A549 (cell line): ENCODE measurements around the gene LRRC71. TPM values are rescaled to one million over a fixed set of nuclear protein-coding genes. Genes with fewer than 3 reads are reported as not detected.

ENCODE experiments used
- ATAC-seq, 2 experiments: fragments of 200-7000 bp in 1 of 2; fragments of >200 bp in 1 of 2; cut with Nextera tagmentation in 1 of 2; cut with Tn5 transposase in 1 of 2; 3 replicates each; pipeline versions ENCODE4 v1.8.0 to v1.9.1; 2018 to 2020; ENCODE audit warnings: mild to moderate bottlenecking in 1 of 2, moderate library complexity in 1 of 2
- CTCF ChIA-PET: fragments of 300-600 bp; sonication (Branson Sonifier 250); formaldehyde crosslinking; extraction: SDS; loops from one replicate; lab custom pipeline; 2021; ENCODE audit warnings: antibody characterized with exemption, inconsistent platforms; lab: Yijun Ruan, JAX
- POLR2A ChIA-PET: fragments of 350-600 bp; formaldehyde crosslinking; extraction: SDS; loops from one replicate; lab custom pipeline; 2021; ENCODE audit warnings: antibody characterized with exemption, inconsistent platforms; lab: Yijun Ruan, JAX
- DNase-seq, 2 experiments: peaks; one replicate each; pipeline versions ENCODE4 v3.0.0 to v3.0.0-alpha.2; 2011 to 2016; ENCODE audit warnings: low read depth in 1 of 2, low spot score in 1 of 2
- FAIRE-seq: peaks from 2 replicates; lab custom pipeline; 2011; peaks lifted over from hg19 to GRCh38; lab: Jason Lieb, UNC
- H3K27ac ChIP-seq, 2 experiments: fragments of >200 bp; sonication (Bioruptor Twin); formaldehyde crosslinking; 3 replicates each; pipeline ENCODE4 v1.5.1; 2016 to 2017
- H3K4me1 ChIP-seq: fragments of >200 bp; sonication (Bioruptor Twin); formaldehyde crosslinking; 3 replicates; pipeline ENCODE4 v1.6.1; 2016
- H3K4me2 ChIP-seq: fragments of >200 bp; sonication (Bioruptor Twin); formaldehyde crosslinking; 3 replicates; pipeline ENCODE4 v1.6.1; 2016
- H3K4me3 ChIP-seq: fragments of >200 bp; sonication (Bioruptor Twin); formaldehyde crosslinking; 3 replicates; pipeline ENCODE4 v1.5.1; 2016
- H3K9me3 ChIP-seq: fragments of >200 bp; sonication (Bioruptor Twin); formaldehyde crosslinking; 3 replicates; pipeline ENCODE4 v1.6.1; 2016
- CBX8 ChIP-seq: fragments of 200-600 bp; sonication (generic); IDR thresholded peaks from 2 replicates; pipeline ENCODE4 v1.6.1; 2016
- FOSL2 ChIP-seq, 2 experiments: fragments of 450-650 bp in 1 of 2; fragments of >200 bp in 1 of 2; sonication (Bioruptor Twin) in 1 of 2; formaldehyde crosslinking; IDR thresholded peaks; 2 replicates each; pipeline versions ENCODE4 v1.5.0 to v1.6.1; 2016 to 2020; ENCODE audit warnings: mild to moderate bottlenecking in 1 of 2, moderate library complexity in 1 of 2
- GATA3 ChIP-seq: IDR thresholded peaks from 2 replicates; pipeline ENCODE4 v1.6.1; 2012; ENCODE audit warnings: borderline replicate concordance
- HDAC2 ChIP-seq: fragments of 200-600 bp; sonication (generic); IDR thresholded peaks from 2 replicates; pipeline ENCODE4 v1.6.1; 2016
- HES2 ChIP-seq: fragments of >200 bp; sonication (Bioruptor Twin); formaldehyde crosslinking; IDR thresholded peaks from 2 replicates; pipeline ENCODE4 v1.6.1; 2016
- HEYL ChIP-seq: fragments of 250-450 bp; sonication (Bioruptor Pico); IDR thresholded peaks from 2 replicates; pipeline ENCODE4 v1.8.0; 2021; ENCODE audit warnings: mild to moderate bottlenecking, moderate library complexity
- HMGXB4 ChIP-seq: fragments of 250-450 bp; sonication (Bioruptor Pico); IDR thresholded peaks from 2 replicates; pipeline ENCODE4 v1.5.0; 2021; ENCODE audit warnings: mild to moderate bottlenecking, moderate library complexity, borderline replicate concordance
- HOXB13 ChIP-seq: fragments of 250-450 bp; sonication (Bioruptor Pico); IDR thresholded peaks from 2 replicates; pipeline ENCODE4 v1.5.0; 2020; ENCODE audit warnings: low read depth, mild to moderate bottlenecking, moderate library complexity
- KDM1A ChIP-seq: fragments of 200-600 bp; sonication (generic); IDR thresholded peaks from 2 replicates; pipeline ENCODE4 v1.6.1; 2016; ENCODE audit warnings: low read depth, mild to moderate bottlenecking
- NFE2L2 ChIP-seq: fragments of 150-350 bp; conservative IDR thresholded peaks from 2 replicates; pipeline ENCODE4 v1.6.1; 2014; ENCODE audit warnings: low read length
- NPAS2 ChIP-seq: fragments of 250-450 bp; sonication (Bioruptor Pico); IDR thresholded peaks from 2 replicates; pipeline ENCODE4 v1.8.0; 2022; ENCODE audit warnings: mild to moderate bottlenecking, moderate library complexity, borderline replicate concordance
- NR3C1 ChIP-seq: fragments of >200 bp; sonication (Bioruptor Twin); formaldehyde crosslinking; IDR thresholded peaks from 3 replicates; pipeline ENCODE4 v1.6.1; 2017
- PHF8 ChIP-seq: fragments of 200-600 bp; sonication (generic); IDR thresholded peaks from 2 replicates; pipeline ENCODE4 v1.6.1; 2016; ENCODE audit warnings: low read depth, mild to moderate bottlenecking, antibody characterized with exemption, moderate library complexity, borderline replicate concordance
- RARB ChIP-seq: fragments of 250-450 bp; sonication (Bioruptor Pico); IDR thresholded peaks from 2 replicates; pipeline ENCODE4 v1.8.0; 2021; ENCODE audit warnings: mild to moderate bottlenecking, moderate library complexity
- RCOR1 ChIP-seq: fragments of 150-350 bp; IDR thresholded peaks from 2 replicates; pipeline ENCODE4 v1.6.1; 2014; ENCODE audit warnings: antibody characterized with exemption, low read length, low read depth
- RFX5 ChIP-seq: fragments of 450-650 bp; IDR thresholded peaks from 2 replicates; pipeline ENCODE4 v1.7.1; 2014; ENCODE audit warnings: antibody characterized with exemption, mild to moderate bottlenecking, moderate library complexity
- SMC3 ChIP-seq: fragments of >200 bp; sonication (Bioruptor Twin); formaldehyde crosslinking; IDR thresholded peaks from 3 replicates; pipeline ENCODE4 v1.6.1; 2018; ENCODE audit warnings: inconsistent platforms
- SREBF2 ChIP-seq: fragments of 450-650 bp; IDR thresholded peaks from 2 replicates; pipeline ENCODE4 v1.6.1; 2014; ENCODE audit warnings: mild to moderate bottlenecking, moderate library complexity
- TP53 ChIP-seq: fragments of 250-450 bp; sonication (Bioruptor Pico); IDR thresholded peaks from 2 replicates; pipeline ENCODE4 v1.5.0; 2021; ENCODE audit warnings: mild to moderate bottlenecking, moderate library complexity
- WGBS: methylation state at CpG from one replicate; pipeline ENCODE4 v1.1.6; 2017; ENCODE audit errors: missing lambda C conversion rate; 5-methylcytosine and 5-hydroxymethylcytosine counted together
- polyA plus RNA-seq, 4 experiments: library from polyadenylated mRNA; depleted of rRNA in 3 of 4; stranded (reverse); fragments of >200 nt; fragmentation: RNase III in 1 of 4; extraction: RNeasy Plus Mini Kit Qiagen cat#74134 plus additional on column Dnase treatment in 1 of 4; gene quantifications; 2 replicates in 3 of 4; 3 replicates in 1 of 4; pipeline ENCODE4 v1.2.3, GENCODE V29; 2011 to 2017

LRRC71 gene
- polyA plus RNA-seq, 2 of the 4 experiments (the other 2 are of a cell fraction): 0.10 TPM; not detected in 1

DNA sequence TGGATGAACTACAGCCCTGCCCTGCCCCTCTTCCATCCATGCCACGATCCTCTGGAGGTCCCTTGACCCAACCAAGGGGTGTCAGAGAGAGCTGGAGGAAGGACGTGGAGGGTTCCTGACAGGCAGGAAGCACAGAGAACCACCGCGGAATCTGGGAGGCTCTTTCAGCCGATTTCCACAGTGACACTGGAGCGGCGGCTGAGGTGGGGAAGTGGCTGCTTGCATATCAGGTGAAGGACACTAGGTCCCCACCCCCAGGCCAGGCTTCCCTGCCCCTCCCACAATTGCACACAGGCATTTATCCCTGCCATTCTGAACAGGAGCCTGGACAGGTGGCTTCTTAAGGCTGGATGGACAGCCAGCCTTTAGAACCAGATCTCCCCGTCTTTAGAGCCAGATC is 17.5 kb downstream of the LRRC71 start (continued):
- TF ChIP-seq HES2 (no peak), HMGXB4 (CRISPR knock-in tag) (no peak)

DNA sequence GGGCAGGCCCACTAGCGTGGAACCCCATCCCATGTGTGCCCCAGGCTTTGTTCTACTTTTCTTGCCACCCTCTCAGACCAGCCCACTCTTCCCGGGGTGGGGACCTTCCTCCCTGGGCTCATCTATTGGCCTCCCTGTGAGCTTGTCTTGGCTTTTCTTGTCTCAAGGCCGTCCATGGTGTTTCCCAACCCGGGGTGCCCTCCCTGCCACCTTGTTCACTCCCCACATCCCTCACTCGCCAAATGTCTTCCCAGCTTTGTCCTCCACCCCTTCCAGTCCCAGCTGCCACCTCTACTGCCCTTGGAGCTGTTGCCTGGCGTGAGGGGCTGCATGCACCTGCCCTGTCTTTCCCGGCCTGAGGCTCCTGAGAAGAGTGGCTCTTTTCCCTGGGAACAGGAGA is 18.4 kb downstream of the LRRC71 start:
- no peak overlapping the region for H3K4me2 ChIP-seq
- no peaks in the 10 kb centered on the region for H3K9me3 ChIP-seq
- no peaks in the 10 kb centered on the region for H3K4me1 ChIP-seq
- H3K27ac ChIP-seq: no peak overlapping the region
- 80% methylated on average over 7 of the region's 7 CpGs for WGBS
- no peak overlapping the region for H3K4me3 ChIP-seq
- no peak for TF ChIP-seq NR3C1
- no peak for TF ChIP-seq SMC3
- no peak for TF ChIP-seq NFE2L2
- no peak for TF ChIP-seq PHF8
- no peak for TF ChIP-seq FOSL2 (IDR thresholded peaks at IDR 0.05)
- no peak for TF ChIP-seq FOSL2 (CRISPR knock-in tag; IDR thresholded peaks at IDR 0.05)
- TF ChIP-seq HDAC2: no peak
- DNase-seq (no peak), ATAC-seq (no peak), FAIRE-seq (no peak)
- ChIA-PET CTCF (interaction anchor here (1.5 to 4.0 kb wide), 5 partner anchors 8 to 142 kb away, joined by 3 to 28 read pairs (median 8); no protein-coding TSS in a partner anchor), POLR2A (no interaction called here)

DNA sequence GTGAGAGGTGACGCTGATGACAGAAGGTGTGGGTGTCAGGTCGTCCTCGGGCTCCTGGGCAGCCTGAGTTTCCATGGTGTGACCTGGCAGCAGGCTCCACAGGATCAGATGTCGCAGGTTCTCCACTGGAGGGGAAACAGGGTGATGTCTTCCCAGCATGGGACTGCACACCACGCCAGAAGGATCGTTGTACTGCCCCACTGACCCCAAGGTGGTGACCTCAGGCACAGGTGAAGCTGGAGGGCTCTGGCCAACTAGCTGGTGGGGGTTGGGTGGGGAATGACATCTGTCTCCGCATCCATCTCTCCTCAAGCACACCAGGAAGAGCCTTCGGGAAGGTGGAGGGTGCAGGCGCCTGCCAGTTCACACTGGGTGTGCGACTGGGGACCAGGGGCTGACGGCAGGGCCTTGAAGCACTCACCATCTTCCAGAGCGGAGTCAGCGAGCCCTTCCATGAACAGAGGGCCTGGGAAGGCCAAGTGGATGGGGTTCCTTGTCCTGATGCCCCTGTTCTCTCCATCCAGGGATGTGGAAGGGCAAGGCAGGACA is 19.4 kb downstream of the LRRC71 start:
- no peak for ATAC-seq
- no peak for DNase-seq
- Histone ChIP-seq H3K27ac (no peak overlapping the region), H3K4me1 (no peaks in the 10 kb centered on the region), H3K9me3 (no peaks in the 10 kb centered on the region), H3K4me3 (no peak overlapping the region), H3K4me2 (no peak overlapping the region)
- 90% methylated on average over 12 of the region's 13 CpGs for WGBS
- no peak for TF ChIP-seq RCOR1
- no peak for TF ChIP-seq HOXB13
- TF ChIP-seq NR3C1: no peak
- no peak for TF ChIP-seq NPAS2
- no peak for TF ChIP-seq RFX5
- no peak for TF ChIP-seq HMGXB4 (CRISPR knock-in tag)
- no peak for TF ChIP-seq CBX8
- no peak for TF ChIP-seq RARB
- TF ChIP-seq SREBF2: no peak
- no peak for TF ChIP-seq HEYL (CRISPR knock-in tag)
- no peak for TF ChIP-seq GATA3
- TF ChIP-seq TP53 (CRISPR knock-in tag): no peak
- FAIRE-seq: no peak
- ChIA-PET CTCF (interaction anchor here (1.3 to 4.0 kb wide), 3 partner anchors 8 to 80 kb away, joined by 3 to 28 read pairs (median 4); no protein-coding TSS in a partner anchor), POLR2A (no interaction called here)

DNA sequence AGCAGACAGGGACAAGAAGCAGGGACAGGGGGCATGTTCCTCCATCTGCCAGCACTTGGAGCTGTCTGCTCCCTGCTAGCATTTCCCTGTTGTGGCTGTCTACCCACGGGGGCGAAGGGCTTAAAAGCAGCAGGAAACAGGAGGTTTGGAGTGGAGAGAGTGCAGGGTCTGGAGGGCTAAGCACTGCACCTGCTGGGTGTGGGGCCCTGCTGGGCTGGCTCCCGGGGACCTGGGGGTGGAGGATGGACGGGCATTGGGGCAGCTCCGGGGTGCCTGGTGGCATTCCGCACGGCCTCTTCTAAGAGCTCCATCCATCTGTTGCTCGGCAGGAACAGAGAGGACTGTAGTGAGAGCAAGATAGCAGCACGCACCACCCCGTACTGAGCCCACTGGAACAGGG is 21.2 kb downstream of the LRRC71 start:
- ATAC-seq (no peak), DNase-seq (no peak)
- CTCF ChIA-PET: interaction anchor here (0.8 to 4.0 kb wide), 3 partner anchors 14 to 50 kb away, joined by 3 to 28 read pairs (median 10); no protein-coding TSS in a partner anchor
- H3K4me1 ChIP-seq: no peaks in the 10 kb centered on the region
- POLR2A ChIA-PET: interaction anchor here (0.6 kb wide), 1 partner anchor 9 kb away, joined by 3 read pairs; no protein-coding TSS in a partner anchor
- H3K4me3 ChIP-seq: no peak overlapping the region
- no peak overlapping the region for H3K4me2 ChIP-seq
- H3K9me3 ChIP-seq: no peaks in the 10 kb centered on the region
- no peak overlapping the region for H3K27ac ChIP-seq
- TF ChIP-seq RARB (no peak), KDM1A (no peak)
- TF ChIP-seq, all 56 proteins: peak for 0
- FAIRE-seq: no peak
- 92% methylated on average over 10 of the region's 10 CpGs for WGBS
